A673 (cell line): ENCODE results near the gene PPIC.

Experiments used
- EZH2 ChIP-seq: fragments of 200-600 bp; sonication (generic); IDR thresholded peaks from 2 replicates; pipeline ENCODE4 v1.6.1; 2017; ENCODE audit warnings: borderline replicate concordance, low read depth, mild to moderate bottlenecking, mixed read lengths, antibody characterized with exemption, low read length; ENCODE audit not compliant: poor library complexity, severe bottlenecking
- TF ChIP-seq, protein P1 (sequence below): fragments of 300-800, 200-600 bp; sonication (generic); conservative IDR thresholded peaks from 2 replicates; pipeline ENCODE4 v1.5.1; 2017; ENCODE audit warnings: low read depth, mild to moderate bottlenecking, antibody characterized with exemption, low read length, moderate library complexity, mixed read lengths

GRCh38 chr5:123046222-123046621, 9.7 kb upstream of the PPIC start:
- TF ChIP-seq, protein P1, sequence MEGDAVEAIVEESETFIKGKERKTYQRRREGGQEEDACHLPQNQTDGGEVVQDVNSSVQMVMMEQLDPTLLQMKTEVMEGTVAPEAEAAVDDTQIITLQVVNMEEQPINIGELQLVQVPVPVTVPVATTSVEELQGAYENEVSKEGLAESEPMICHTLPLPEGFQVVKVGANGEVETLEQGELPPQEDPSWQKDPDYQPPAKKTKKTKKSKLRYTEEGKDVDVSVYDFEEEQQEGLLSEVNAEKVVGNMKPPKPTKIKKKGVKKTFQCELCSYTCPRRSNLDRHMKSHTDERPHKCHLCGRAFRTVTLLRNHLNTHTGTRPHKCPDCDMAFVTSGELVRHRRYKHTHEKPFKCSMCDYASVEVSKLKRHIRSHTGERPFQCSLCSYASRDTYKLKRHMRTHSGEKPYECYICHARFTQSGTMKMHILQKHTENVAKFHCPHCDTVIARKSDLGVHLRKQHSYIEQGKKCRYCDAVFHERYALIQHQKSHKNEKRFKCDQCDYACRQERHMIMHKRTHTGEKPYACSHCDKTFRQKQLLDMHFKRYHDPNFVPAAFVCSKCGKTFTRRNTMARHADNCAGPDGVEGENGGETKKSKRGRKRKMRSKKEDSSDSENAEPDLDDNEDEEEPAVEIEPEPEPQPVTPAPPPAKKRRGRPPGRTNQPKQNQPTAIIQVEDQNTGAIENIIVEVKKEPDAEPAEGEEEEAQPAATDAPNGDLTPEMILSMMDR = no peak
- no peak for TF ChIP-seq EZH2
